ENCODE data around the gene DIAPH1.

GRCh38 chr5:141490771-141491170 is 128.0 kb downstream of the DIAPH1 start:
- TF ChIP-seq, protein P1, sequence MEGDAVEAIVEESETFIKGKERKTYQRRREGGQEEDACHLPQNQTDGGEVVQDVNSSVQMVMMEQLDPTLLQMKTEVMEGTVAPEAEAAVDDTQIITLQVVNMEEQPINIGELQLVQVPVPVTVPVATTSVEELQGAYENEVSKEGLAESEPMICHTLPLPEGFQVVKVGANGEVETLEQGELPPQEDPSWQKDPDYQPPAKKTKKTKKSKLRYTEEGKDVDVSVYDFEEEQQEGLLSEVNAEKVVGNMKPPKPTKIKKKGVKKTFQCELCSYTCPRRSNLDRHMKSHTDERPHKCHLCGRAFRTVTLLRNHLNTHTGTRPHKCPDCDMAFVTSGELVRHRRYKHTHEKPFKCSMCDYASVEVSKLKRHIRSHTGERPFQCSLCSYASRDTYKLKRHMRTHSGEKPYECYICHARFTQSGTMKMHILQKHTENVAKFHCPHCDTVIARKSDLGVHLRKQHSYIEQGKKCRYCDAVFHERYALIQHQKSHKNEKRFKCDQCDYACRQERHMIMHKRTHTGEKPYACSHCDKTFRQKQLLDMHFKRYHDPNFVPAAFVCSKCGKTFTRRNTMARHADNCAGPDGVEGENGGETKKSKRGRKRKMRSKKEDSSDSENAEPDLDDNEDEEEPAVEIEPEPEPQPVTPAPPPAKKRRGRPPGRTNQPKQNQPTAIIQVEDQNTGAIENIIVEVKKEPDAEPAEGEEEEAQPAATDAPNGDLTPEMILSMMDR (IDR thresholded peaks at IDR 0.05; ENCODE audit: low read depth, low read length, poor library complexity, severe bottlenecking), result no peak
- no peak for TF ChIP-seq EZH2phosphoT487 (IDR thresholded peaks at IDR 0.05; ENCODE audit: borderline replicate concordance, low read length)

All from DOHH2 (cell line).